HCT116 (cell line): ENCODE measurements around the gene CYP2D6. TPM values are rescaled to one million over a fixed set of nuclear protein-coding genes. Genes with fewer than 3 reads are reported as not detected.

Source experiments
- ATAC-seq: fragments of 200-7000 bp; cut with Tn5 transposase; 2 replicates; pipeline ENCODE4 v1.9.1; 2020; ENCODE audit warnings: mild to moderate bottlenecking, moderate library complexity
- BruUV-seq: library from RNA; stranded (reverse); fragments of 400-500 nt; replicated peaks from 2 replicates; lab custom pipeline; 2021; lab: Mats Ljungman, UMichigan
- CTCF ChIA-PET: fragments of 300-600 bp; sonication (Branson Sonifier 250); formaldehyde crosslinking; loops from one replicate; lab custom pipeline; 2021; ENCODE audit warnings: antibody characterized with exemption; lab: Charles Lee
- POLR2A ChIA-PET: fragments of 300-600, 350-600 bp; sonication (Branson Sonifier 250); formaldehyde crosslinking; loops from one replicate; lab custom pipeline; 2021; ENCODE audit warnings: antibody characterized with exemption; lab: Charles Lee
- RAD21 ChIA-PET, 2 experiments: fragments of 300-600 bp; sonication (Branson Sonifier 250); formaldehyde crosslinking; loops; one replicate each; lab custom pipeline; 2023; ENCODE audit warnings: low total read pairs in 2 of 2; ENCODE audit not compliant: uncharacterized antibody in 2 of 2, unreplicated experiment in 2 of 2, low non-redundant PET in 1 of 2; lab: Charles Lee
- DNase-seq: peaks from one replicate; pipeline ENCODE4 v3.0.0-alpha.2; 2010; ENCODE audit warnings: low read depth, low spot score
- H2AFZ ChIP-seq: fragments of 200-600 bp; shearing (Covaris generic), sonication (generic); 2 replicates; pipeline ENCODE4 v1.6.1; 2017; ENCODE audit warnings: low read depth, mixed run types, mixed read lengths, antibody characterized with exemption, low read length; ENCODE audit not compliant: poor library complexity, severe bottlenecking
- H3K27ac ChIP-seq: 2 replicates; pipeline ENCODE4 v1.5.1; 2012; ENCODE audit warnings: low read depth, low read length
- H3K27me3 ChIP-seq: fragments of 200-600 bp; sonication (generic); 2 replicates; pipeline ENCODE4 v1.6.1; 2016; ENCODE audit warnings: mixed run types, low read length, mixed read lengths; ENCODE audit not compliant: insufficient read depth
- H3K36me3 ChIP-seq, 2 experiments: fragments of 200-500 bp in 1 of 2; fragments of 200-600 bp in 1 of 2; sonication (Bioruptor generic) in 1 of 2; sonication (generic) in 1 of 2; 2 replicates each; pipeline versions ENCODE4 v1.5.1 to v1.6.1; 2014 to 2016; ENCODE audit warnings: low read length in 2 of 2, inconsistent platforms in 1 of 2, mixed read lengths in 1 of 2, mixed run types in 1 of 2; ENCODE audit not compliant: insufficient read depth in 2 of 2, control insufficient read depth in 1 of 2
- H3K4me1 ChIP-seq, 2 experiments: fragments of 200-600 bp in 1 of 2; sonication (generic) in 1 of 2; 2 replicates each; pipeline versions ENCODE4 v1.5.1 to v1.6.1; 2012 to 2017; ENCODE audit warnings: low read length in 2 of 2, inconsistent platforms in 1 of 2, mild to moderate bottlenecking in 1 of 2, mixed read lengths in 1 of 2, mixed run types in 1 of 2, moderate library complexity in 1 of 2; ENCODE audit not compliant: insufficient read depth in 2 of 2, control insufficient read depth in 1 of 2
- H3K4me2 ChIP-seq: fragments of 200-600 bp; sonication (generic); 2 replicates; pipeline ENCODE4 v1.6.1; 2017; ENCODE audit warnings: mixed run types, low read length, mixed read lengths
- H3K4me3 ChIP-seq, 2 experiments: fragments of 200-600 bp in 1 of 2; sonication (generic) in 1 of 2; replicated peaks in 1 of 2; 2 replicates each; pipeline ENCODE4 v1.5.1; 2011 to 2016; ENCODE audit warnings: low read length in 2 of 2, control low read depth in 1 of 2, low read depth in 1 of 2, mild to moderate bottlenecking in 1 of 2, mixed read lengths in 1 of 2, mixed run types in 1 of 2
- H3K79me2 ChIP-seq: fragments of 200-600 bp; sonication (generic); 2 replicates; pipeline ENCODE4 v1.6.1; 2017; ENCODE audit warnings: mild to moderate bottlenecking, mixed run types, low read length, moderate library complexity, mixed read lengths; ENCODE audit not compliant: insufficient read depth
- H3K9ac ChIP-seq: fragments of 200-600 bp; sonication (generic); 2 replicates; pipeline ENCODE4 v1.6.1; 2016; ENCODE audit warnings: low read length, mixed read lengths
- H3K9me2 ChIP-seq: fragments of 200-600 bp; sonication (generic), shearing (Covaris generic); 2 replicates; pipeline ENCODE4 v1.6.1; 2017; ENCODE audit warnings: mixed run types, mild to moderate bottlenecking, moderate library complexity; ENCODE audit not compliant: insufficient read depth
- H3K9me3 ChIP-seq, 2 experiments: fragments of 200-500 bp in 1 of 2; fragments of 200-600 bp in 1 of 2; sonication (Bioruptor generic) in 1 of 2; sonication (generic) in 1 of 2; 2 replicates each; pipeline ENCODE4 v1.6.1; 2014 to 2017; ENCODE audit warnings: low read length in 2 of 2, mixed read lengths in 2 of 2, inconsistent platforms in 1 of 2, low read depth in 1 of 2, mild to moderate bottlenecking in 1 of 2, mixed run types in 1 of 2, moderate library complexity in 1 of 2; ENCODE audit not compliant: control insufficient read depth in 1 of 2, insufficient read depth in 1 of 2
- H4K20me1 ChIP-seq: fragments of 200-600 bp; sonication (generic), shearing (Covaris generic); 2 replicates; pipeline ENCODE4 v1.6.1; 2017; ENCODE audit warnings: mixed run types, mild to moderate bottlenecking, moderate library complexity; ENCODE audit not compliant: insufficient read depth
- CEBPB ChIP-seq: IDR thresholded peaks from 2 replicates; pipeline ENCODE4 v1.6.1; 2012; ENCODE audit warnings: low read depth
- EGR1 ChIP-seq: IDR thresholded peaks from 2 replicates; pipeline ENCODE4 v1.6.1; 2012; ENCODE audit warnings: low read depth
- ELF1 ChIP-seq: IDR thresholded peaks from 2 replicates; pipeline ENCODE4 v1.6.1; 2012; ENCODE audit warnings: low read depth, borderline replicate concordance
- EZH2 ChIP-seq: fragments of 200-600 bp; sonication (generic); IDR thresholded peaks from 2 replicates; pipeline ENCODE4 v1.6.1; 2017; ENCODE audit warnings: antibody characterized with exemption, mixed run types
- EZH2phosphoT487 ChIP-seq: fragments of 200-600 bp; IDR thresholded peaks from 2 replicates; pipeline ENCODE4 v1.6.1; 2018; ENCODE audit warnings: antibody characterized with exemption, borderline replicate concordance
- FOSL1 ChIP-seq: IDR thresholded peaks from 2 replicates; pipeline ENCODE4 v1.6.1; 2012; ENCODE audit warnings: low read depth
- JUND ChIP-seq: IDR thresholded peaks from 2 replicates; pipeline ENCODE4 v1.6.1; 2012
- POLR2A ChIP-seq: IDR thresholded peaks from 2 replicates; pipeline ENCODE4 v1.7.0; 2011; ENCODE audit warnings: borderline replicate concordance; ENCODE audit not compliant: insufficient read depth, insufficient read length; ENCODE audit errors: extremely low read depth
- POLR2AphosphoS5 ChIP-seq: IDR thresholded peaks from 2 replicates; pipeline ENCODE4 v1.6.1; 2011; ENCODE audit warnings: mild to moderate bottlenecking, low read depth, low read length, moderate library complexity
- RAD21 ChIP-seq: IDR thresholded peaks from 2 replicates; pipeline ENCODE4 v1.6.1; 2012; ENCODE audit warnings: low read depth, mild to moderate bottlenecking
- SIN3A ChIP-seq: IDR thresholded peaks from 2 replicates; pipeline ENCODE4 v1.6.1; 2012; ENCODE audit warnings: low read depth
- SRF ChIP-seq: IDR thresholded peaks from 2 replicates; pipeline ENCODE4 v1.6.1; 2012; ENCODE audit warnings: low read depth
- TCF7L2 ChIP-seq: IDR thresholded peaks from 2 replicates; pipeline ENCODE4 v1.7.0; 2011; ENCODE audit warnings: borderline replicate concordance, inconsistent platforms; ENCODE audit not compliant: insufficient read depth, insufficient read length; ENCODE audit errors: extremely low read depth
- YY1 ChIP-seq: IDR thresholded peaks from 2 replicates; pipeline ENCODE4 v1.6.1; 2011; ENCODE audit warnings: low read length, low read depth, moderate library complexity, mild to moderate bottlenecking; ENCODE audit not compliant: insufficient replicate concordance; ENCODE audit errors: extremely low read depth
- ZFX ChIP-seq: fragments of 450-650 bp; IDR thresholded peaks from 2 replicates; pipeline ENCODE4 v1.6.1; 2017
- ZNF274 ChIP-seq: fragments of 200-500 bp; sonication (Bioruptor generic); IDR thresholded peaks from 2 replicates; pipeline ENCODE4 v1.6.1; 2014; ENCODE audit warnings: mild to moderate bottlenecking, low read depth, low read length, inconsistent platforms
- intact Hi-C: fragments of 100-400 bp; cut with micrococcal nuclease; formaldehyde crosslinking; loops from 2 replicates; pipeline ENCODE4 v1.10.0; 2022
- total RNA-seq: library from RNA; stranded (reverse); gene quantifications from one replicate; pipeline ENCODE4 v1.2.1, GENCODE V29; 2021; ENCODE audit not compliant: unreplicated experiment
- TF ChIP-seq, protein P1 (sequence below): IDR thresholded peaks from 2 replicates; pipeline ENCODE4 v1.6.1; 2012
- TF ChIP-seq, protein P2 (sequence below): IDR thresholded peaks from 2 replicates; pipeline ENCODE4 v1.6.1; 2012
- TF ChIP-seq, protein P3 (sequence below): IDR thresholded peaks from 2 replicates; pipeline ENCODE4 v1.6.1; 2012; ENCODE audit warnings: low read depth
- TF ChIP-seq, protein P4 (sequence below), 3 experiments: fragments of 200-600 bp in 1 of 3; sonication (generic) in 1 of 3; IDR thresholded peaks in 2 of 3; conservative IDR thresholded peaks in 1 of 3; 2 replicates each; pipeline ENCODE4 v1.5.1; 2012 to 2017; ENCODE audit warnings: low read depth in 2 of 3, low read length in 2 of 3, antibody characterized with exemption in 1 of 3, borderline replicate concordance in 1 of 3, control low read depth in 1 of 3, mild to moderate bottlenecking in 1 of 3, mixed read lengths in 1 of 3, mixed run types in 1 of 3, moderate library complexity in 1 of 3; ENCODE audit not compliant: insufficient read depth in 1 of 3

CYP2D6 gene
- total RNA-seq, 1 experiment from 2014 or later: 1.9 TPM

DNA sequence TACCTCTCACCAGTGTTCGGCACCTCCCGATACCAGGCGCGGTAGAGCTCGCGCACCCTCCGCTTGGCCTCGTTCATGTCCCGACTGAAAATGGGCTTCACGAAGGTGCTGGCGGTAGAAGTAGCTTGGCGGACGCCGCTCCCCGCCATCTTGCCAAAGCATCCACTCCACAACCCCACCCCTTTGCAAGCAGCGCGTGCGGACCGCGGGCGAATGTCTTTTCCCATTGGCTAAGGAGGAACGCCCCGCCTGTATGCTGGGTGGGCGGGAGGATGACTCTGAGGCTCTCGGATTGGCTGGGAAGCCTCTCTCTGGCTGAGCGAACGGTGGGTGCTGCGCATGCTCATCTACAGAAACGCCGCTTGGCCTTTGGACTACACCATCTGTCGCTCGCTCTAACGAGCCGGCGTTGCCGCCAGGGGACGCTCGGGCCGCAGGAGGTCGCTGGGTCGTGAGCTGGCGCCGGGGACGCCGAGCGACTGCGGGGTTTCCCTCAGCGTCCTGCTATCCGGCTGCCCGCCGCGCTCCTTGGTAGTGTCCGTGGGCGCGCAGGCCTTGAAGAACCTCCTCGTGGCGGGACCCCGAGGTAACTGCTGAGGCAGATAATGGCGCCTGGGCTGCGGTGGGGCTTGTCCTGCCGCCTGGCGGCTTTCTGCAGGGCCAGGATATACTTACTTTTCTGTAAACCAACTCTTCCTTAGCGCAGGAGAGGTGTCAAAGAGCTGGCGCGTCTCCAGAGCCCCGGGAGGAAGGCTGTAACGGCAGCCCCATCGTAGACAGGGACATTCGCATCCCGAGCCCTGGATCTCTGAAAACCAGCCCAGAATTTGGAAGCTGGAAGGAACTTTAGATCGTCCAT lies 39.8 kb downstream of the CYP2D6 start, which contains the start of gene NDUFA6:
TSS of gene NDUFA6 (minus strand) at position 177 of the 859 bp plus-strand sequence. CDS start at position 149, 28 bp downstream.
- H2AFZ ChIP-seq: peak within 1 kb of the TSS; percentile 74
- TF ChIP-seq POLR2AphosphoS5: peak; percentile 89
- TF ChIP-seq, protein P1, sequence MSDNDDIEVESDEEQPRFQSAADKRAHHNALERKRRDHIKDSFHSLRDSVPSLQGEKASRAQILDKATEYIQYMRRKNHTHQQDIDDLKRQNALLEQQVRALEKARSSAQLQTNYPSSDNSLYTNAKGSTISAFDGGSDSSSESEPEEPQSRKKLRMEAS: peak; percentile 77; the same call in 1 of the 2 replicates
- TF ChIP-seq YY1: peak; percentile 91
- peak; percentile 84 for TF ChIP-seq TCF7L2
- TF ChIP-seq EZH2phosphoT487: no peak
- TF ChIP-seq, protein P2, sequence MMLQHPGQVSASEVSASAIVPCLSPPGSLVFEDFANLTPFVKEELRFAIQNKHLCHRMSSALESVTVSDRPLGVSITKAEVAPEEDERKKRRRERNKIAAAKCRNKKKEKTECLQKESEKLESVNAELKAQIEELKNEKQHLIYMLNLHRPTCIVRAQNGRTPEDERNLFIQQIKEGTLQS: no peak
- peak; percentile 89 for TF ChIP-seq RAD21
- TF ChIP-seq SIN3A: peak; percentile 50
- TF ChIP-seq, protein P3, sequence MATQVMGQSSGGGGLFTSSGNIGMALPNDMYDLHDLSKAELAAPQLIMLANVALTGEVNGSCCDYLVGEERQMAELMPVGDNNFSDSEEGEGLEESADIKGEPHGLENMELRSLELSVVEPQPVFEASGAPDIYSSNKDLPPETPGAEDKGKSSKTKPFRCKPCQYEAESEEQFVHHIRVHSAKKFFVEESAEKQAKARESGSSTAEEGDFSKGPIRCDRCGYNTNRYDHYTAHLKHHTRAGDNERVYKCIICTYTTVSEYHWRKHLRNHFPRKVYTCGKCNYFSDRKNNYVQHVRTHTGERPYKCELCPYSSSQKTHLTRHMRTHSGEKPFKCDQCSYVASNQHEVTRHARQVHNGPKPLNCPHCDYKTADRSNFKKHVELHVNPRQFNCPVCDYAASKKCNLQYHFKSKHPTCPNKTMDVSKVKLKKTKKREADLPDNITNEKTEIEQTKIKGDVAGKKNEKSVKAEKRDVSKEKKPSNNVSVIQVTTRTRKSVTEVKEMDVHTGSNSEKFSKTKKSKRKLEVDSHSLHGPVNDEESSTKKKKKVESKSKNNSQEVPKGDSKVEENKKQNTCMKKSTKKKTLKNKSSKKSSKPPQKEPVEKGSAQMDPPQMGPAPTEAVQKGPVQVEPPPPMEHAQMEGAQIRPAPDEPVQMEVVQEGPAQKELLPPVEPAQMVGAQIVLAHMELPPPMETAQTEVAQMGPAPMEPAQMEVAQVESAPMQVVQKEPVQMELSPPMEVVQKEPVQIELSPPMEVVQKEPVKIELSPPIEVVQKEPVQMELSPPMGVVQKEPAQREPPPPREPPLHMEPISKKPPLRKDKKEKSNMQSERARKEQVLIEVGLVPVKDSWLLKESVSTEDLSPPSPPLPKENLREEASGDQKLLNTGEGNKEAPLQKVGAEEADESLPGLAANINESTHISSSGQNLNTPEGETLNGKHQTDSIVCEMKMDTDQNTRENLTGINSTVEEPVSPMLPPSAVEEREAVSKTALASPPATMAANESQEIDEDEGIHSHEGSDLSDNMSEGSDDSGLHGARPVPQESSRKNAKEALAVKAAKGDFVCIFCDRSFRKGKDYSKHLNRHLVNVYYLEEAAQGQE: no peak
- peak; percentile 44; the same call in 1 of the 2 replicates for TF ChIP-seq EGR1
- TF ChIP-seq SRF: no peak
- TF ChIP-seq JUND: no peak
- no peak for TF ChIP-seq ZNF274
- no peak for TF ChIP-seq ELF1
- peak; percentile 45 for TF ChIP-seq ZFX
- no peak for TF ChIP-seq EZH2
- TF ChIP-seq, protein P4, sequence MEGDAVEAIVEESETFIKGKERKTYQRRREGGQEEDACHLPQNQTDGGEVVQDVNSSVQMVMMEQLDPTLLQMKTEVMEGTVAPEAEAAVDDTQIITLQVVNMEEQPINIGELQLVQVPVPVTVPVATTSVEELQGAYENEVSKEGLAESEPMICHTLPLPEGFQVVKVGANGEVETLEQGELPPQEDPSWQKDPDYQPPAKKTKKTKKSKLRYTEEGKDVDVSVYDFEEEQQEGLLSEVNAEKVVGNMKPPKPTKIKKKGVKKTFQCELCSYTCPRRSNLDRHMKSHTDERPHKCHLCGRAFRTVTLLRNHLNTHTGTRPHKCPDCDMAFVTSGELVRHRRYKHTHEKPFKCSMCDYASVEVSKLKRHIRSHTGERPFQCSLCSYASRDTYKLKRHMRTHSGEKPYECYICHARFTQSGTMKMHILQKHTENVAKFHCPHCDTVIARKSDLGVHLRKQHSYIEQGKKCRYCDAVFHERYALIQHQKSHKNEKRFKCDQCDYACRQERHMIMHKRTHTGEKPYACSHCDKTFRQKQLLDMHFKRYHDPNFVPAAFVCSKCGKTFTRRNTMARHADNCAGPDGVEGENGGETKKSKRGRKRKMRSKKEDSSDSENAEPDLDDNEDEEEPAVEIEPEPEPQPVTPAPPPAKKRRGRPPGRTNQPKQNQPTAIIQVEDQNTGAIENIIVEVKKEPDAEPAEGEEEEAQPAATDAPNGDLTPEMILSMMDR (IDR thresholded peaks at IDR 0.05 in 2 of 3, conservative IDR thresholded peaks at IDR 0.05 in 1 of 3; ENCODE audit: borderline replicate concordance in 1 of 3, insufficient read depth in 1 of 3, low read depth in 2 of 3, low read length in 2 of 3): peak; percentile 78 to 97 (median 85)
- TF ChIP-seq FOSL1: no peak
- TF ChIP-seq POLR2A: peak; percentile 74
- no peak for TF ChIP-seq CEBPB

More for the DNA sequence above, 39.8 kb downstream of the CYP2D6 start, which contains the start of gene NDUFA6:
- peak; percentile 92 for ATAC-seq
- H3K9me3 ChIP-seq: peaks cover 0 to 10% of the 10 kb centered on the region in 2 experiments; a peak in 1 of 4 replicates
- peak within 1 kb of the TSS; percentile 95 for H3K9ac ChIP-seq
- H3K27me3 ChIP-seq: no peaks in the 10 kb centered on the region
- peaks cover 28% of the 10 kb centered on the region for H3K79me2 ChIP-seq
- CTCF ChIA-PET: interaction anchor here (0.9 to 3.6 kb wide), 13 partner anchors 9 to 383 kb away, joined by 3 to 32 read pairs (median 7); partner anchors contain the start of genes CENPM and SMDT1
- H3K27ac ChIP-seq: peak within 1 kb of the TSS; percentile 90
- no peaks in the 10 kb centered on the region; the same call in 1 of the 2 replicates for H4K20me1 ChIP-seq
- peak within 1 kb of the TSS; percentile 88 for H3K4me2 ChIP-seq
- RAD21 ChIA-PET: interaction anchor here in 1 of 2 experiments (0.6 kb wide), 1 partner anchor 353 kb away, joined by 4 read pairs; no protein-coding TSS in a partner anchor
- peak within 1 kb of the TSS; percentile 79 to 89 for H3K4me3 ChIP-seq
- no peaks in the 10 kb centered on the region for H3K9me2 ChIP-seq
- POLR2A ChIA-PET: interaction anchor here (0.6 to 4.2 kb wide), 7 partner anchors 9 to 709 kb away, joined by 3 to 27 read pairs (median 4); partner anchors contain the start of gene SMDT1
- intact Hi-C loops: loop anchor here (1.0 kb wide), 2 partner anchors 346 to 382 kb away; no protein-coding TSS in a partner anchor
- DNase-seq: peak; percentile 98
- TSS peak; percentile 51 for BruUV-seq
- H3K36me3 ChIP-seq: peaks cover 11 to 23% of the 10 kb centered on the region in 2 experiments; a peak in 3 of 4 replicates
- H3K4me1 ChIP-seq: peaks cover 5 to 19% of the 10 kb centered on the region in 2 experiments; a peak in 3 of 4 replicates
